GM19035 (cell line): ENCODE data around the gene SLC5A2.
"Not testable (repeated sequence)": the region's sequence is repeated elsewhere in the genome, so short reads cannot be mapped to it uniquely, and the experiment has no call there.

Experiments used
- ATAC-seq: cut with Tn5 transposase; IDR thresholded peaks from one replicate; pipeline ENCODE4 v1.9.1; 2021; ENCODE audit not compliant: unreplicated experiment

The SLC5A2 gene

DNA sequence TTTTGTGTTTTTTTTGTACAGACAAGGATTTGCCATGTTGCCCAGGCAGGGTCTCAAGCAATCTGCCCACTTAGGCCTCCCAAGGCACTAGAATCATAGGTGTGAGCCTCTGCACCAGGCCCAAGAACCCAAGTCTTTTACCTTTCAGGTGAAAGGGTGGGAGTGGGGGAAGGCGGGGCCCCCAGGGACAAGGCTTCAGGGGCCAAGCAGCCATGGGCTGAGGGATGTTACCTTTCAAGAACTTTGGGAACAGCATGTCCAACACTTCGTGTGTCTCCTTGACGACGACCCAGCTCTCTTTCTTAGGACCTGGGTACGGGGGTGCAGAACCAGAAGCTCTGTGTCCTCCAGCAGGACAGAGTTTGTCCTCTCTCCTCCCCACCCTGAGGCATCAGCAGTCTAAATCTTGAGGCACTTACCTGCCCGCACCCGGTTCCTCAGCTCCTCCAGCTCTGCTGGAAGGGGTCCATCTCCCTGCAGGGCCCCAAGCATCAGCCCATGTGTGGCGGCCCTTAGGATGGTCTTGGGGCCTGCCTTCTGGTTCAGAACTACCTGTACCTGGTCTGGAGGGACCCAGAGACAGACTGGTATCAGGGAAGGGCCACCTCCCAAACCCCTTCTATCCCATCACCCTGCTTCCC lies 9.0 kb downstream of the SLC5A2 start:
- no peak for ATAC-seq

DNA sequence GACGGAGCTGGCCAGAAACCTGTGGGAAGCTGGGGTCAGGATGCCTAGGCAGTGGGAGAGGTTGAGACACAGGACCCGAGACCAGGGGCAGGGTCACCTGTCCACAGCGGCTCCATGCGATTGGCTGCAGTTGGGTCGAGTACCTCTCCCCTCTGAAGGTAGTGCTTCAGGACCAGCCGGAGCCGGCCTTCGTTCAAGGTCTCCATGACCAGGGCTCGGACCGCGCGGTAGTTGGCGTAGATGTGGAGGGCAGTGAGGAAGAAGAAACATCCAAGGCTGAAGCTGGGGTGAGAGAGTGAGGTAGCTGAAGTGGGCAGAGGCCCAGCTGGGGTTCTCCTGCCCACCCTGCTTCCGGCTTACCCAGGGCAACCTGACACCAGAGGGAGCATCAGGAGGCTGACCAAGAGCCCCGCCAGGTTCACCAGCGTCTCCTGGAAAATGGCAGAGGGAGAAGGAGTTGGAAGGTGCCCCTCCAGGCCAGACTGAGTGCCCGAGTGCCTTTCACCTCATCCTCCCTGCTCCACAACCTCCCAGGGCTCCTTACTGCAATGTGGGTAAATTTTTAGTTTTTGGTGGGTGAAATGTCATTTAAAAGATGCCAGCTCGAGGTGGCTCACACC lies 10.7 kb downstream of the SLC5A2 start:
- ATAC-seq: no peak

DNA sequence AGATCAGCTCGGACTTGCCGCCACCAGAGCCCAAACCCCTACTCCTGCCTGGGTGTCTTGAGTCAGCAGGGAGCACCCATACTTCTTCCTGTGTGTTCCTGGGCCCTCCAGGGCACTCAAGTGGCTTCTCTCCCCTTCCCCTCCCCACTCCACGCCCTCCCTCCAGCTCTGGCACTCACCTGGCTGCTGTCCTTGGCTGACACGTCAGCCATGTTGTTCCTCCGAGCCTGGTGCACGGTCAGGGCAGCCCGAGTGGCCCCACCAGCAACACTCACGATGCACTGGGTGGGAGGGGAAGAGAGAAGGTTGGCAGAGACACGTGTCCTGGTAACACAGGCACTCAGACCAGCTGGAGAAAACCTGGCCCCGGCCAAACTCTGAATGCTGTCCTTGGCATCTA lies 13.7 kb downstream of the SLC5A2 start:
- ATAC-seq: no peak

DNA sequence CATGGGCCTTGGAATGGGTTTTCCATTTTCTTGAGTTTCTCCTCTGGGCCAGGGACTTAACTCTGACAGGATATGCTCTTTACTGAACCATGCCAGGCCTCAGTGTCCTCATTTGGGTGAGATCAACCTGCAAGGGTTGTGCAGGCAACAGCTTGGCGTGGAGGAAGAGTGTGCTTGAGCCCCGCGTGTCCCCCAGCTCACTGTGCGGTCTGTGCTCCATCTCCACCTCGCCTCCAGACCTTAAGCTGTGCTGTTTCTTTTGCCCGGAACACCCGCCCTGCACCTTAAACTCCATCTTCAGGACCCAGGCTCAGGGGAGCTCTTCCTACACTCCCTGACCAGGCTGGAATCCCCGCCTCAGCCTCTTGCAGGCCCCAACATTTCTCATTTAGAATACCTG lies 15.6 kb downstream of the SLC5A2 start:
- ATAC-seq: no peak

DNA sequence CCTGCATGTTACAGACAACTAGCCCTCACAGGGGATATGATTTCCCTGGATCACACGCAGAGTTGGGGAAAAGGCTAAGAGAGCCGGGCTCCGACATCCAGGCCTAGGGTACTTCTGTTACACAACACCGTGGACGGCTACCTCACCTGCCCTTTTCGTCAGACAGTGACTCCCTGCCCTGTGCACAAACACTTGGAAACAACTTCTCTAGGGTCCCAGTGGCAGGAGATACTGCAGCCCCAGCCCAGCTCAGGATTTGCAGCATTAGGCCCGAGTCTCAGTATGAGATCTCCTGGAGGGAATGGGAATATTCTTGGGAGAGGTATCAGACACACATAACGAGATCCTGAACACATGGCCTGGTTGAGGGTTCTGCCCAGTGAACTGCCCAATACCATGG lies 17.0 kb downstream of the SLC5A2 start:
- no peak for ATAC-seq

DNA sequence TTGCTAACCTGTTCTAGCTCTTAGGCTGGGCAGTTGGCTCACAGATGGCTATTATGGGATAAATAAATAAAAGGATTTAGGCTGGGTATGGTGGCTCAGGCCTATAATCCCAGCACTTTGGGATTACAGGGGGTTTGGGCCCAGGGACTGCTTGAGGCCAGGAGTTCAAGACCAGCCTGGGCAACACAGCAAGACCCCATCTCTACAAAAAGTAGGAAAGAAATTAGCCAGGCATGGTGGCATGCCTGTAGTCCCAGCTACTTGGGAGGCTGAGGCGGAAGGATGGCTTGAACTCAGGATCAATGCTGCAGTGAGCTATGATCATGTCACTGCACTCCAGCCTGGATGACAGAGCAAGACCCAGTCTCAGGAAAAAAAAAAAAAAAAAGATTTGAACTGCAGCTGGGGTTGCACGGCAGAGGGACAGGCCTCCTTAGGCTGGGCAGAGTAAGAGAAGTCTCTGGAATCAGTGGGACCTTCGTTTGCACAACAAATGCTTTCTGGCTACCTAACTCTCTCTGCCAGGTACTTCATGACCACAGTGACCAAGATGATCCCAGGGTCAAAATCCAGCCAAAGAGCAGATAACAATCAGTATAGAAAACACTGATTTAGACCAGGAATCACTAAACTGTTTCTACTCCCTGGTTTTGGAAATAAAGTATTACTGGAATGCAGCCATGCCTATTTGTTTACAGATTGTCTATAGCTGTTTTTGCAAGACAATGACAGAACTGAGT lies 18.5 kb downstream of the SLC5A2 start:
- no peak for ATAC-seq

DNA sequence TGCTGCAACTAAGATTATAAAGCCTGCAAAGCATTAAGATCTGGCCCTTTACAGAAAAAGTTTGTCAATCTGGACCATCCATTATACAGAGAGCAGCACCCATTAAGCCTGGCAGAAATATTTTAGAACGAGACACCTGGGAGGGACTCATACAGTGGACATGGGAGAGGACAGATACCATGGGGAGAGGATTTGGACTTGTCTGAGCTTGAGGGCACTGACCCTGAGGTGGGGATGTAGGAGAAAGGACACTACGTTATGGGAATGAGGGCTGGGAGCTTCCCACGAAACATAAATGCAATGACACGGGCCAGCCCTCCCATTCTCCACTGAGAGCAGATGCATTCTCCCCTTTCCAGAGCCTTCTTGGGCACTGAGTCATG lies 19.0 kb downstream of the SLC5A2 start:
- ATAC-seq: no peak

DNA sequence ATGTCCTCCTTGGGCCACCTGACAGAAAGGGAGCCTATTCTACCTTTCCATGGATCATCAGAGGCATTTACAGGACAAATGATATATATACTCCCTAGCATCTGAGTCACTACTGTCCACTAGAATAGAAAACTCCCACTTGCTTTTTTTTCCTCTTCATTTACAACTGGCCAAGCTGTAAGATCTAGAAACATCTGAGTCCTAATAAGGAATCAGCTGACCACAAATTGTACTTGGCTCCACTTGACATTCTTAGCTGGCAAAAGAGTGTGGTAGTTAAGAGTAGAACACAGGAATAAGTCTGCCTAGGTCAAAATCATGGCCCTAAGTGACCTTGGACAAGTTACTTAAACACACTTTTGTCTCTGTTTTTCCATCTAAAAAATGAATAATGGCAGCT lies 20.1 kb downstream of the SLC5A2 start:
- ATAC-seq: no peak

DNA sequence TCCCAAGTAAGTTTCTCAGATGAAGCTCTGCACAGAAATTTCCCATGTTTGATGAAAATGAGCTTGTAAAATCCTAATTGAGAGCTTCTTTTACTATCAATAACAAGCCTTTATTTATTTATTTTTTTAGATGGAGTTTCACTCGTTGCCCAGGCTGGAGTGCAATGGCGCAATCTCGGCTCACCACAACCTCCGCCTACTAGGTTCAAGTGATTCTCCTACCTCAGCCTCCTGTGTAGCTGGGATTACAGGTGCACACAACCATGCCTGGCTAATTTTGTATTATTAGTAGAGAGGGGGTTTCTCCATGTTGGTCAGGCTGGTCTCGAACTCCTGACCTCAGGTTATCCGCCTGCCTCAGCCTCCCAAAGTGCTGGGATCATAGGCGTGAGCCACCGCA lies 20.6 kb downstream of the SLC5A2 start:
- ATAC-seq: not testable (repeated sequence)

DNA sequence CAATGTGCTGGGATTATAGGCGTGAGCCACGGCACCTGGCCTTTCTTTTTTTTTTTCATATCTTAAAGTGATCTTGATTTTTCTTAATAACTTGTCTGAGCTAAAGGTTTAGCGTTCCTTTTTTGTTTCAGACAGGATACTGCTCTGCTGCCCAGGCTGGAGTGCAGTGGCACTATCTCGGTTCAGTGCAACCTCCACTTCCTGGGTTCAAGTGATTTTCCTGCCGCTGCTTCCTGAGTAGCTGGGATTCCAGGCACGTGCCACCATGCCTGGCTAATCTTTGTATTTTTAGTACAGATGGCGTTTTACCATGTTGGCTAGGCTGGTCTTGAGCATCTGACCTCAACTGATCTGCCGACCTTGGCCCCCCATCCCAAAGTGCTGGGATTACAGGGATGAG lies 21.2 kb downstream of the SLC5A2 start:
- ATAC-seq: no peak

DNA sequence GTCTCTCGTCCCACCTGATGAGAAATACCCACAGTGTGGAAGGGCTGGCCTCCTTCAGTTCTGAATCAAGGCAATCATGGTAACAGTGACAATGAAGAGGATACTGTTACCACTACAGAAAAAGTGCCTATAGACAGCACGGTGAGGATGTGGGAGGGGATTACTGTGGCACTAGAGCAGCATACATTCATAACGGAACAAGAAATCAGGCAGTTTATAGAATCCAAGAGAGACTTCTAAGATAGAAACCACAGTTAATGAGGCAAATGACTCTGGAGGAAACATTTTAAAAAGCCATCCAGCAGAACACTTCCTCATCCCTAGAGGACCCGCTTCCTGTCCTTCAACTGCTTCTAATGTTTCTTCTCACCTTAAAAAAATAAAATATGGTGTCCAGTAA lies 22.6 kb downstream of the SLC5A2 start:
- ATAC-seq: no peak

DNA sequence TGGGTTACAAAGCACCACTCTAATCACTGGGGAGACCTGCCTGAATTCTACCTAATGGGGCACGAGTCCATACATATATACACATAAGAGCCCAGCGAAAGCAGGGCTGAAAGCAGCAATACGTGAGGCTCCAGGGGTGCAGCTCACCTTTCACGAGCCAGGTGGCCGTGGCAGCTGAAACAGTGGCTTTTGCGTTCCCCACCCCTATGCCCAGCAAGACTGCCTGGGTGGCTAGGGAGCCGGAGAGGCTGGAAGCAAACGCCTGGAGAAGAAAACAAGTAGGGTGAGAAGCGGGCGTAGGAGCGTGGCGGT lies 24.6 kb downstream of the SLC5A2 start:
- ATAC-seq: peak; percentile 2

DNA sequence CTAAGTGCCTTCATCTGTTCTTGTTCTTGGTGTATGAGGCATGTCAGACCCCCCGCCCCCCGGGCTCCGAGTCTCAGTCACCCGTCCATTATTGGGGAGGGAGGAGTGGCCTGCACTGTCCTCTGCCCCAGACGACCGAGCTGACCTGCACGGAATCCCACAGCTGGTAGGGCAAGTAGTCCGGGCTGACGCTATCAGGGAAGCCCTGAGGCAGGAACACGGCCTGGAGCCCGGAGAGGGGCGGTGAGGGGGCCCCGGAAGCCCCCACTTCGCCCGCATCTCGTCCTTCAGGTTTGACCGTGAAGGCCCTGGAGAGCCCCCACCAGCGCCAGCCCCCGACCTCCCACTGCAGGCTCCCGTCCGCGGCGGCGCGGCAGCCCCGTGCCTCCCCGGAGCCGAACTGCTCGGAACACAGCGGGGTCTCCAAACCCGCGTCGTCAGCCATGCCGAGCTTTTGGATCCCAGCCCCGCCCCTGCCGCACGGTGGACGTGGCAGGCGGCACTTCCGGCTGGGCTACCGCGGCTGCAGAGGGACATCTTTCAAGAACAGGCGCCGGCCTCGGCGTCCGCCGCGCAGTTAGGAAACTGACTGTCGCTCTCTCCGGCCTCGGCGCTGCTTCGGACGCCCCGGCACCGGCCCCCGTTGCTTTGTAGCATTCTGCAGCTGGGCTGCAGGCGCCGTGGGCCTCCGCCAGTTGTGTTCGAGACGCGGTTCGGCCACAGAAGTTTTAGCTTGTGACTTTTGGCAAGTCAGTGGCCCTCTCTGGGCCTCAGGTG lies 25.2 kb downstream of the SLC5A2 start, which contains the start of gene RUSF1:
Gene RUSF1, minus strand, starts transcription at position 463 of the 777 bp plus-strand sequence. Its CDS starts 18 bp downstream, at position 445.
- ATAC-seq: peak; percentile 82

DNA sequence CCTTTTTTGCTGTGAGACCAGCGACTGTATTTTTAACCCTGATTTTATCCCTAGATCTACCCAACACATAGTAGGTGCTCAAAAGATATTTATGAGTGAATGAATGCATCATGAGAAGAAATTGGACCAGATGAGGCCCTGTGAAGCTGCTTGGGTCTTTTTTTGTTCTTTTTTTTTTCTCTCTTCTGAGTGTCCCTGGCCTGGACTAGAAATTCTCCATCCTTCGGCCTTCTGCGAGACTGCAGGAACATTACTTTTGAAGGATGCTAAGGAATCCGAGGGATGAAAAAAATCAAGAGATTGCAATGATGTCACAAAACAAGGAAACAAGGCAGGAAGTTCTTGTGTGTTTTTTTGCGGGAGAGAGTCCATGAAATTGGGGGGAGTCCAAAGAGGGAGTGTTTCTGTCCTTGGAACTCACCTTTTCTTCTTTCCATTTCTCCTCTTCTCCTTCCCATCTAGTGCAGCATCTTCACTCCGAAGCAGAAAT lies 25.8 kb downstream of the SLC5A2 start:
- peak; percentile 5 for ATAC-seq

DNA sequence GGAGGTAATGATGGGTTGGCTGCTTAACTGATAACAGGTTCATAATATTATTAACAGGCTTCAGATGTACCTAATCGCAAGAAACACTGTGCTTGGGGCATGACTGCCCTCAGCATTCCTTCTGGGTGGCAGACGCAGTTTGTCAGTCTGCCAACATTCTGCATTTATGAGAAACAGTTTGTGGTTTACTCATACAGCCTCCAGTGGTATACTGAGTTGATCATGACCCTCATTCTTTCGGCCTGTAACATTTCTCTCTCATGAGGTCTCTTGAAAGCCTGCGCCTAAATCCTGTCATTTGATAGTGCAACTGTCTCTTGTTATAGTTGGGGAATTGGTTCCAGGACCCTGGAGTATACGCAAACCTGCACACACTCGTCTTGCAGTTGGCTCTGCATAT lies 30.2 kb downstream of the SLC5A2 start:
- no peak for ATAC-seq

DNA sequence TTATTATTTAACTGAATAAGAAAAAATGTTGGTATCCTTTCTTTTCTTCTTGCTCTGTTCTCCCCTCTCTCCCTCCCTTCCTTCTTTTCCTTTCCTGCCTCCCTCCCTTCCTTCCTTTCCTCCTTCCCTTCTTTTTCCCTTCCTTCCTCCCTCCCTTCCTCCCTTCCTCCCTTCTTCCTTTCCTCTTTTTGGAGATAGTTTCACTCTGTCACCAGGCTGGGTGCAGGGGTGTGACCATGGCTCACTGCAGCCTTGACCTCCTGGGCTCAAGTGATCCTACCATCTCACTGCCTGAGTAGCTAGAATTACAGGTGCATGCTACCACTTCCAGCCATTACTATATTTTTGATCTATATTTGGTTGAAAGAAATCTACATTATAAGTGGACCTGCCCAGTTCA lies 31.0 kb downstream of the SLC5A2 start:
- no peak for ATAC-seq

DNA sequence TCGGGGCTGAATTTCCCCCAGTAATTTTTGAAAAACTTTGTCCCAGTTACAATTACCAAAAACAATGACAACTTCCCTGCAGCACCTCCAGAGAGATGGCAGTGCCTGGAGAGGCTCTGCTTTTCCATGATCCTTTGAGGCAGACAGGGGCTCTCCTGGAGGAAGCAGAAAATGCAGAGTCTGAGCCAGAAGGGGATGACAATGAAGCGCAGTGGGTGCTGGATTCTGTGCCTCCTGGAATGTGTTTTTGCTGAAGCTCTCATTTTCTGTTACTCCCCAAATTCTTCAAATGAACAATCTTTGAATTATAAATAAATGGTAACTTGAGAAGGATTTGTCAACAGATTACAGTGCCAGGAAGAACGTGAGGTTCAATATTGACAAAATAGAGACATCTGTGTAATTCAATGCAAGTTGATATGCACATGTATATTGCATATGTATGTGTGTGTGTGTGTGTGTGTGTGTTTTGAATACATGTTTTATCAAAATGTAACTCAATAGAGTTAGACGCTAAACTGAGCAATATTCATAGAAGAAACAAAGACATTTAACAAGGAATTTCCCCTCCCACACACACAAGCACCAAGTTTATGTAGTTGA lies 35.0 kb downstream of the SLC5A2 start:
- ATAC-seq: no peak

DNA sequence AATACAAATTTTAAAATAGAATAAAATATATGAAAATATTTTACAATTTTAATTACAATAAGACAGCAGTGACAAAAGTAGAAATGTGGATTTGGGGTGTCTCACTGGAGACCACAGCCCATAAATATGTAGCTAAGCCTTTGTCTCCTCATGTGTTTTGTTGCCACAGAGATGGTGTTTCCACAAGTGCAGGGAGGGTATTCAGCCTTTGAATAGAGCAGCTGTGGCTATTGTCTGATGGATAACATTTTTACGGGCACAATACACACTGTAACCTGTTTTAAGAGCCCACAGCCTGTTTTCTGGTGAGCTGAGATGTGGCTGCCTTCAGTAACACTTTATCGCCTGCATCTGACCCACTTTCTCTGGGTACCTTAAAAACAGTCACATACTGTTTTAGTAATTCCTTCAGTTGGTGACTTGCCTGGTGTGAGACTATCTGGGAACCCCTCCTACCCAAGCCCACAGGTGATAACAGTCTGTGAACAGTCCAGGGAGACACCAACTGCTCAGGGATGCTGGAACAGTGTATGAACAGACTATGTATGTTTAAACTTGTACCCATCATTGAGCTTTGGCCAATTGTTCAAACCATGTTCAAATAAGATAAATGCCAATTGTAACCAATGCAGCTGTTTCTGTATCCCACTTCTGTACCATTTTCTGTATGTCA lies 37.0 kb downstream of the SLC5A2 start:
- no peak for ATAC-seq

DNA sequence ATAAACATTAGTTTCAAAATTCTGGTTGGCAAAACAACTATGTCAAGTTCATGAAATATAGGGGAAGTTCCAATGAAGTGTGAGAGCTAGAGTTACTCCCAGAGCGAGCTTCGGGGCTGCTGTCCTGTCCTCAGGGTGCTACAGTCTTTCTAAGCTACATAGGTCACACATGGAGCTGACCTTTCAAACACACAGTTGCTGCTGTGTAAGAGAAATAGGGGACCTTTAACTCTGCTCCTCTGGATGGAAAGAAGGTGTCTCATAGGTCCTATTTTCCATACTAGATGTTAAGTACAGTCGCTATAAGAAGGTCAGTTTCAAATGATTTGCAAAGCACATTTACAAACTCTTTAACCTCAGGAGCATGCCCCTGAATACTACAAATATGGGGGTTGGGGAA lies 38.4 kb downstream of the SLC5A2 start:
- no peak for ATAC-seq

DNA sequence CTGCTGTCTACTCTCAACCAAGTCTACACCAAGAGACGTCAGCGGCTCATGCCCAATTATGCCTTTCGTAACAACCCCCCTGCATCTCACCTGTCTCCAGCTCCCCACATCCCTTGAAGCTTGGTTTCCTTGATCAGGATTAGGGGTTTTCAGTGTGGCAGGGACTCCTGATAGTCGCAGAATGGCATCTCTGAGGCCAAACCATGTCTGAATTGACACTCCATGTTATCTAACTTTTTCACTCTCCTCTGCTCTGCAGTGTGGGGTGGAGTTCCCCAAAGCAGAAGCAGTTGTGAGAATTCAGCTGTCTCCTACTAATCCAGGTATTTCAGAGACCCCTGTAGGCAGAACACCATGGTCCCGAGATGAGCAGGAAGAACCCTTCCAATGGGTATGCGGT lies 39.1 kb downstream of the SLC5A2 start:
- ATAC-seq: no peak

DNA sequence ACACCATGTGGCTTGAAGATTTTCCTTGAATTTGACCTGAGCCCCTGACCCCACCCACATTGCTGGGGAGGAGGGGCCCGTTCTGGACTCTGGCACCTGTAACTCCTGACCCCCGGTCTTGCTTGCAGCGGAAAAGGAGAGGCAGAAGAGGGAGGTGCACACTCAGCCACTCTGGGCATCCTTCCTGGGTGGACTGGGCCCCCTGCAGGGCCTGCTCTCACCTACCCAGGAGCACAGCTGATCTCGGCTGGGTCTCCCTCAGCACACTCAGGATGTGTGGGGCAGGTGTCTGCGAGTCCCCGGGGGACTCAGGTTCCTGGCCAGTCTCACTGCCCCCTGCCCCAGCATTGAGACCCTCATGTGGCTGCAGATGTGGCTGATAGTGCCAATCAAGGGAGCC lies 40.8 kb downstream of the SLC5A2 start:
- ATAC-seq: not testable (repeated sequence)
